GM21423 (cell line): ENCODE data around the gene OR9Q1.
"Not testable (repeated sequence)": the region's sequence is repeated elsewhere in the genome, so short reads cannot be mapped to it uniquely, and the experiment has no call there.

ENCODE experiments used
- ATAC-seq: cut with Tn5 transposase; IDR thresholded peaks from one replicate; pipeline ENCODE4 v1.9.1; 2021; ENCODE audit warnings: mild to moderate bottlenecking, moderate library complexity; ENCODE audit not compliant: unreplicated experiment

The OR9Q1 gene

DNA sequence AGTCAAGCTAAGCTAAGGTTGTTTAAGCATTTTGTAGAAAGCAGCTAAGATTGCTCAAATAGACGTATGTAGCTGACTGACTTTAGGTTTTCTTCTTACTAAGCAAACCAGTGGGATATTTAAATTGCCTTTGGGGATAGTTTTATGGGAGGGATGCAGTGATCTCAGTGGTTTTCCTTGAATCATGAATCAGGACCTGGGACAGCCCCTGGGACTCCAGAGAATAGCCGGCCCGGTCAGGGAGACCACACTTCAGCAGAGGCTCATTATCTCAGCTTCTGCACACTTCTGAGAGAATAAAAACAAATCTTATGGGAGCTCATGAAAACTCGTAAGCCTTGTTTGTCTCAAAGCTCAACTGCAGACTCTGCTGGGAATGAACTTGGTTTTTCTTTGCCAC is 101.8 kb downstream of the OR9Q1 start, which contains the start of gene OR9I1:
Gene OR9I1, minus strand, starts transcription at position 62 of the 400 bp plus-strand sequence. CDS start 6,086 bp downstream, outside the sequence.
- ATAC-seq, result no peak

DNA sequence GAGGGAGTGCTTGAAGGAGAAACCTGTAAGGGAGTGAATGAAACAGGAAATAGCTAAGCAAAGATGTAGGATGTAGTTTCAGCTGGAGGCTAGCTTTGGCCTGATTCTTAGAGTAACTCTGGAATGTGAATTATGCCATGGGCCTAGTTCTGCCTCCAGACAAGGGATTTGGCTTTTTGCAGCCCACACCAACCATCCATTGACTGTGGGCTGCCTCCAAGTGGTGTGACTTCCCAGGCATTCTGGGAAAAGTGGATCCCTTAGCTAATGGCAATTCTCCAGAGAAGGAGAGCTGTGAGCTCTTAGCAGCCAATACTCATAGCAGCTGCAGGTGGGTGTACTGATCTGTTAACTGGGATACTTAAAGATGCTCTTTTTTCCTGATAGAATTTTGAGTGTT is 103.7 kb downstream of the OR9Q1 start:
- no peak for ATAC-seq

DNA sequence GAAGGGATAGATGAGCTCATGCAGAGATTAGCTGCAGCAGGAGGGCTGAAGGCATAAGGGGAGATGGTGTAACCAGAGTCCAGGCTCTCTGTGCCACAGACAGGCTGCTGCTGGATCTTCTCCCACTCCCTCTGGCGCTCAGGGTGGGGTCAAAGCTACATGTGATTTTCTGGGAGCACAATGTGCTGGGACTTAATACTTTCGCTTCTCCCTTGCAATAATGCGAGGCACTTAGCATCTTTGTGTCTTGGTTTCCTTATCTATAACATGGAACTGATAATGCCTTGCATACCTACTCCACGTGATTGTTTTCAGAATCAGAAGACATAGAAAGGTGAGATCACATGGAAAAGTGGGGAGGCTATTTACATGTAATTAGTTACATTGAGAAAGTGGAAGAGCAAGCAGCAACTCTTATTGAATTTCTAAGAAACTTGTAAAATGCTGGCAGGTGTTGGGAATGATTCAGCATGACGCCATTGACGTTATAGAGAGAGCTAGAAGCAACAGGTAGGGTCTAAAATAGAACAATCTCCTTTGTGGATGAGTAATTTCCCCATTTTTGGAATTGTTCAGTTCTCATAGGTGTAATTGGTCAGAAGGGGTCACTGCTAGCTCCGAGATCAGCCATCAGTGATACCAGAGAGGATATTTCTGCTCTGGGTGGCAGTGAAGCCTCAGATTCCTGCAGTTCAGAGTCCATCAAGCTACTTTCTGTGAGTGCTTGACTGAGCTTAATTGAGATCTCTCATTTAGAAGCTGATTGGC is 109.8 kb downstream of the OR9Q1 start:
- ATAC-seq, result no peak

DNA sequence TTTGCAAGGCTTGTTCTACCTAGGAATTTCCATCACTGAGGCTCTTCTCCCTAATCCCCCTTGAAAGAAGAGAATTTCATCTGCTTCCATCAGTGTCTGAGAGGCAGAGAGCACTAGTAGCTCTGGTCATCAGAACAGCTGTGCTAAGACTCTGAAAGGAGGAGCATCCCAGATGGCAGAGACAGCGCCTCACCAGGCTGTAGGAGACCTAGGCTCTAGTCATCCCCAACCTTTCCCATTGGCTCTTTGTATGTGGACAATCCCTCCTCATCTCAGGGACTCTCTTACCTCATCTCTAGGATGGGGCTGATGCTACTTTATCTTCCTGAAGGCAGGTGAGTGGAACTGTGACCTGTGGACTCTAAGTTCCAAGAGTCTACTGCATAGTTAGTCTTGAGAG is 110.5 kb downstream of the OR9Q1 start:
- ATAC-seq, result no peak

DNA sequence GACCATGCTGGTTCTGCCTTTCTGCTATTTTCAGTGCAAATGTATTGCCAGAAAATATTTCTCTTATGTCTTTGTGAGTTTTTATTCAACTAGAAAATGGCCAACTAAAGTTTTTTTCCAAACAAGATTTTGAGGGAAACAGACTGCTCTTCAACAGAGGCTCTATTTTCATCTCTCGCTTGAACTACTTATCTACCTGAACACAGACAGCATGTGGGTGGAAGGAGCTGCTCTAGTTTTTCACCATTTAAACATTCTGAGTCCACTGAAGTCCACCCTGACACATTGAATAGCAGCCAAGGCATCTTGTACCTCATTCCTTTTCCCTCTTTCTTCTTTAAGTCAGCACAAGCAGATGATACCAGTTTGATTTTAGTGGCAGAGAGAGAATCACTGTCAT is 111.5 kb downstream of the OR9Q1 start:
- no peak for ATAC-seq

DNA sequence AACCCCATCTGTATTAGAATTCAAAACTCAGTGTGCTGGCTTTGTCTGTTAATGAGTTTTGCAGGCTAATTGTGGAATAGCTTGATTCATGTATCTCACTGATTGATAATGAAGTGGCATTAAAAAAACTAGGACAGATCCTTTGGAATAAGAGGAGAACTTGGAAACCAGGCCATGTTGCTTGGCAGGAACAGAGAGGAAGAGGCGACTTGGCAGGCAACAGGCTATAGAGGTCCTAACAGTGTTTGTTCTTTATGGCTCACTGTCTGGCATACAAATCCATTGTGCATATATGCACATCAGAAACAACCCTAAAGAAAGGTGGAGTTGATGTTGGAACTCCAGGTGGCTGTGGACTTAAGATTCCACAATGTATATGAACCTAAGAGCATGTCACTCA is 119.1 kb downstream of the OR9Q1 start:
- ATAC-seq, result no peak

DNA sequence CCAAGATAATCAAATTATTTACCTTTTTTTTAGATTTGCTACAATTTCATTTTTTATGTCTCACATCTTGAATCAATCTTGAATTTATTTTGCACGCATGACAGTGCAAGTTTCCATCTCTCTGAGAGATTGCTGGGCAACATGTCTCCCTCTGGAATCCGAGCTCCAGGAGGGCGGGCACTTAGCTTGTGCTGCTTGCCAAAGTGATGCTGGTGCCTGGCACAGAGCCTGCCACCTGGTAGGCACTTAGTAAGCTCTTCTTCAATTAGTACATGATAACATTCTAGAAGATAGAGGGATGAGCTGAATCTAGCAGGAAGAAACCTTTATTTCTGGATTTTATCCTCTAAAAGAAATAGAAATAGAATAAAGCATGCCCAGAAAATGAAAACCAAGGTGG is 129.1 kb downstream of the OR9Q1 start:
- no peak for ATAC-seq

DNA sequence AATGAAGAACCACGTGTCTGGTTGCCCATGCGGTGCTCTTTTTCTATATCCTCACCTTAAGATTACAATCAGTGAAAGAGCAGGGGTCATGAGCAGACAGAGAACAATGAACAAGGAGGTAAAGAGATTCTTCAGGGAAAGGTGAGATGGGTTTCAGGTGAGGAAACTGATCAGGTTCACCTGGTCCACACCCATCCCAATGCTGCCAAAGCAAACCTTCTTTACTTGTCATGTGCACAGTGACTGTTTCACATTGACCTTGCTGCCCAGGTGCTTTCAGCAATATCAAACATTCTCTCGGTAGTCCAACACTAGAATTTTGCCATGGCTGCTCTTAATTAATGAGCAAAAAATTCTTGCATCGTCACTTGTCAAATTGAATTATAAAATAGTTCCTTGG is 140.7 kb downstream of the OR9Q1 start:
- no peak for ATAC-seq

DNA sequence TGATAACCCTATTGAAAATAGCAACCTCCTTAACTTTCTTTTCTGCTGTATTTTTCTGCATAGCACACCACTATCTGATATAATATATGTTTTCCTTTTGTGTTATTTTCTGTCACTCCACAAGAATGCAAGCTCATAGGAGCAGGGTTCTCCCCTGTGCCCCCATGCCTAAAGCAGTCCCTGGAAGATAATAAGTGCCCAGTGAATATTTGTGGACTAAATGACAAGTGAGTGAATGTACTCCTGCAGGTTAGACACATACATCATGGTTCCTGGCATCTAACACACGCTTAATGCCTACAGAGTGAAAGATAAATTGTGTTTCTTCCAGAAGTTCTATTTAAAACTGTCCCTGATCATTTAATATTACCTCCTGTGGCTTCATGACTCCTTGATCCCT is 141.3 kb downstream of the OR9Q1 start:
- ATAC-seq, result no peak

DNA sequence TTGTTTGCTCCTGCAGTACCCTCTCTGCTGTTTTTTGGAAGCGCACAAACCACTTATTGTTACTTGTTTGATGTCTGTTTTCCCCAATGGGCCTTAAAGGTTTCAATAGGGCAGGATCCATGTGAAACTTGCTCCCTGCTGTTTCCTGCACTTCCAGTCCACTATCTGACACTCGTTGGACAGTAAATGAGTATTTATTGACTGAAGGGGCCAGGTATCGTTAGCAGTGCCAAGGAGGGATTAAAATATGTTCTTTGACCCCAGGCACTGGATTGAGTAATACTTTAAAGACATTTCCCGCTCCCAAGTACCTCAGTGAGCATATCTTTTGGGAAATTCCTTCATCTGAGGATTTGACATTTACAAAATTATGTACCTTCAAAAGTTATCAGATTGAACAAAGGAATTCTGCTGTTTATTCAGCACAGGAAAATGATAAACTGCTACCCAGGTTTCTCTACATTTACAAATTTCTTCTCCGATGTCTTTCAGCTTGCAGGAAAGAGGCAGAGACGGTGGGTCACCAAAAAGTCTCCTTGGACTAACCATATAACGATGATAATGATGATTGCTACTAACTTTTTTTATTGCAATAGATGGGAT is 141.9 kb downstream of the OR9Q1 start:
- no peak for ATAC-seq

DNA sequence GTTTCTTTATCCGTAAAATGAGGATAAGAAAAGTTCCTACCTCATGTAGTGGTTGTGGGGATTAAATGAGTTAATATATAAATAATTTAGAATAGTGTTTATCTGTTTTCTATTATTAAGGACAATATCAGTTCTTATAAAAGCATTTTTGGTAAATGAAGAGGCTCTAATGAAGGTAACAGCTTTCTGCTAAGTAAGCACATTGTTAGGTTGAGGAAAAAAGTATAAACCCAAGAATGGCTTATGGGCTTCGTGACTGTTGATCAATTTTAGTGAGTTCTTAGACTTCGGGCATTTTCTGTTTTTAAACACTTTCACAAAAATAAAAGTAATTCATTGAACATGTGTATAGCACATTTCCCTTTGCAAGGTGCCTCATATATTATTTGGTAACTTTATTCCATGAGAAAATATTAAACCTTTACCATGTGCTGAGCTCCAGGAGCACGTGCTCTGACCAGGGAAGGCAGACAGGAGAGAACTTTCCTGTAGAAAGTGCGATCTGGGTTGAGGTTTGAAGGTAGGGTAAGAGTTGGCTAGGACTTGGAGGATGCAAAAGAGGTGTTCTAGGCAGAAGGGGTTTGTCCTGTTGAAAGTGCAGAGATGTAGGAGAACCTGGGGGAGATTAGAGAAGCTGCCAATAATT is 153.9 kb downstream of the OR9Q1 start:
- no peak for ATAC-seq

DNA sequence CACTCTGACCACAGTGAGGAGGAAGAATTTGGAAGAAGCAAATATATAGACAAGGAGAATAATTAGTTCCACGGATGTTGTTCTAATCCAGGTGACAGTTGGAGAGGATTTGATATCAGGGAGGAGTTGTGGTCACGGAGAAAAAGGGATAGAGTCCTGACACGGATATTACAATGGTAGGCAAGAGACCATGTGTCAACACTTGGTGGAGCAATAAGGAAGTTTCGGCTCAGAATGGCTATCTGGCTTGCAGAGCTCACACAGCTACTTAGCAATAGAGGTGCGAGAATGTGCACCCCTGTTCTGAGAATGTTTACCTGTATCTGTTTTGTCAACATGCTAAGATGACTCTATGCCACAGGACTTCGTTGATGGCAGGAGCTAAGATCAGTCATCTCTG is 154.8 kb downstream of the OR9Q1 start:
- ATAC-seq, result no peak

DNA sequence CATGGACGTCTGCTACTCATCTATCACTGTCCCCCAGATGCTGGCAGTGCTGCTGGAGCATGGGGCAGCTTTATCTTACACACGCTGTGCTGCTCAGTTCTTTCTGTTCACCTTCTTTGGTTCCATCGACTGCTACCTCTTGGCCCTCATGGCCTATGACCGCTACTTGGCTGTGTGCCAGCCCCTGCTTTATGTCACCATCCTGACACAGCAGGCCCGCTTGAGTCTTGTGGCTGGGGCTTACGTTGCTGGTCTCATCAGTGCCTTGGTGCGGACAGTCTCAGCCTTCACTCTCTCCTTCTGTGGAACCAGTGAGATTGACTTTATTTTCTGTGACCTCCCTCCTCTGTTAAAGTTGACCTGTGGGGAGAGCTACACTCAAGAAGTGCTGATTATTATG is 156.0 kb downstream of the OR9Q1 start:
- no peak for ATAC-seq

DNA sequence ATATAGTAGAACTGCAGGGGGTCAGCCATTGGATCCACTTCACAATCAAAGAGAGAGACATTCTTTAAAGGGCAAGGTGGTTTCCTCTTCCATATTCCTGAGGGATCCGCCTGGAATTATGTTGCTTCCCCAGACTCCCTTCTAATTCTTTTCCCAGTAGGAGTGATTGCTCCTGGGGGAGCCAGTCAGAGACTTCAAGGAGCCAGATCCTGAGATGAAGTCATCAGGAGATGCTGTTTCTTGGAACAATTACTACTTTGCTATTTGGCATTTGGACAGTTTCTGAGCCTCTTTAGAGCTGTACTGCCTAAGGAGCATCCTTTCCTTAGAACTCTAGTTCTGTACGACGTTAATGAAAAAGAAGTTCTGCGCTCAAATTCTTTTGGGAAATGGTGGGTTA is 163.3 kb downstream of the OR9Q1 start:
- ATAC-seq, result no peak

DNA sequence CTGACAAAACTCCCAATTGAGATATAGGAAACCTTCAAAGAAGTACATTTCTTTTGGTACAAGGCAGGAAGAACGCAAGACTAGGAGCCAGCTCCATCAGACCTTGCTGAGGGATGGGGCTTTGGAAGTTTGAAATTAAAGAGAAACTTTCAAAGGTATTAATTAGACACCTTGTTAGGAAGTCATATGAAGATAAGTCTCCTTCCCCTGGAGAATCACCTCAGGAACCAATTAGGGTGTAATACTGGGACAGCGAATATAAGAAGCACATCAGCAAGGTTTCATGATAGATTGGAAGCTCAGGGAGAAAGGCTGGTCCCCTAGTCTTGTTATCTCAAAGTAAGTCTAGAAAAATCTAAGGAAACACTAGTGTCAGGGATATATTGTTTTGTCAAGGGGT is 165.1 kb downstream of the OR9Q1 start, which contains the start of gene OR9Q2:
Gene OR9Q2, plus strand, starts transcription at position 301 of the 400 bp plus-strand sequence. CDS start 1,421 bp downstream, outside the sequence.
- ATAC-seq, result no peak

DNA sequence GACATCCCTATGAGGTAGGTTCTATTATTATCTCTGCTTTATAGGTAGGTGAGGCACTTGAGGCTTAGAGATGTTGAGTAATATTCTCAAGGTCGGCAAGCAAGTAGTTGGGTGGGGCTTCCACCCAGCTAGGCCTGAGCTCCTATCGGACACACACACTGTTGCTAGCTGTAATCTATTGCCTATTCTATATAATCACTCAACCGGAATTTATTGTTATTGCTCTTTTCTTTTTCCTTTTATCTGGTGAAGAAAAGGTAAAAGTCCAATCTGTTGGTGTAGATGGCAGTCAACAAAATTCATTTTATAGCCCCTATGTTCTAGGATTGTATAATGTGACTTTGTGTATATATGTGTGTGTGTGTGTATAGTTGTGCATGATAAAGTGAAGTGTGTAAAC is 168.5 kb downstream of the OR9Q1 start:
- ATAC-seq, result no peak

DNA sequence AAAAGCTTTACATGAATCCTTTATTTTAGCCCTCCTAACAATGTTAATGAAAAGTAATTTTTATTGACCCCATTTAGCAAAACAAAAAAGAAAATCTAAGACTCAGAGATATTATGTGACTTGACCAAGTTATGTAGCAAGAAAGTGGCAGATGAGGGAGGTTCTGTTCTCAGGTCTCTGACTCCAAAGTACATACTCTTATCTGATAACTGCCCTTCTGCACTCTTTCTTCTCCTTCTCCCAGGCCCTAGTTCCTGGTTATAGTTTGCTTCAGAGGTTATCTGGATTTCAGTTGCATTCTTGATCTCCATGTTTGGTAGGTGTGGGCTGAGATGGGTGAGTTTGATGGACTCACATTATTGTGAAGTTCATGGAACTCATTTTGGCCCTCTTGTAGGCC is 169.7 kb downstream of the OR9Q1 start:
- no peak for ATAC-seq

DNA sequence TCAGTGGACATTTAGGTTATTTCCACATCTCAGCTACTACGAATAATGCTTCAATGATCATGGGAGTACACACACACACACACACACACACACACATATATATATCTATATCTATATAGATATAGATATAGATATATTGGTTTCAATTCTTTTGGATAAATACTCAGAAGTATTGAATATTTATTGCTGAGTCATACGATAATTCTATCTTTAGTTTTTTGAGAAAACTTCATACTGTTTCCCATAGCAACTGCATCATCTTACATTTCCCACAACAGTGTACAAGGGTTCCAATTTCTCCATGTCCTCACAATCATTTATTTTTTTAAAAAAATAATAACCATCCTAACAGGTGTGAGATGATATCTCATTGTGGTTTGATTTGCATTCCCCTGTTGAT is 172.3 kb downstream of the OR9Q1 start:
- ATAC-seq, result no peak

DNA sequence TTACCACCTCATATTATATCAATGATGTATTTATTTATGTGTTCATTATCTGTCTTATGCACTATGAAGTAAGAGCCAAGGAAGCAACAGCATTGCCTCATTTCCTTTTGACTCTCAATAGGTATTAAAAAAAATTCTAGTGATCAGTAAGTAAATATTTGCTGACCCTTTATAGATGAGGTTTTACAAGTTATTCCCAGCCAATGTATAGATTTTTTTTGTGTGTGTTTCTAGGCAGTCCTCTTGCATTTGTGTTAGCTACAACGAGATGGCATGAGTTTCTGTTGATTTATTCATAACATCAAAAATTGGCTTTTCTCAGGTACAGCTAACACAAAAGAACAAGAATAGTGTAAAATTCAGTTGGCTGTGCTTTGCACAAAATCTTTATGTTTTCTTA is 175.6 kb downstream of the OR9Q1 start:
- ATAC-seq, result no peak

DNA sequence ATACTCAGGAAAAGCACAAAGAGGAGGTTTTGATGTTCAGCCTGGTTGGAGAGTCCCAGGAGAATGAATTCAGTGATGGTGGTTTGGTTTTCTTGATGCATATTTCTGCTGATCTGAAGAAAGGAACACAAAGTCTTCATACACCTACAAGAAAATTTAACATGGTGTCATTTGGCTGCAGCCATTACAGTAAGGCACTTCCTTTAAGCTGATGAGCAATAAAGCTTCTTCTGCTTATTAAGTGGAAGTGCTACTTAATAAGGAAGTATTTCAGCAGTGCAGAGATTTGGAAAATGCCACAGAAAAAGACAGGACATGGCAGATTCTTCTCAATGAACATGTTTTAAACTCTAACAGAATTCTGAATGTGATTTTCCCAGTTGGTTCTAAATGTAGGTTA is 180.4 kb downstream of the OR9Q1 start, which contains the start of gene OR1S2:
Gene OR1S2, minus strand, starts transcription at position 101 of the 400 bp plus-strand sequence. Its CDS starts 0 bp downstream, at position 101.
- no peak for ATAC-seq

DNA sequence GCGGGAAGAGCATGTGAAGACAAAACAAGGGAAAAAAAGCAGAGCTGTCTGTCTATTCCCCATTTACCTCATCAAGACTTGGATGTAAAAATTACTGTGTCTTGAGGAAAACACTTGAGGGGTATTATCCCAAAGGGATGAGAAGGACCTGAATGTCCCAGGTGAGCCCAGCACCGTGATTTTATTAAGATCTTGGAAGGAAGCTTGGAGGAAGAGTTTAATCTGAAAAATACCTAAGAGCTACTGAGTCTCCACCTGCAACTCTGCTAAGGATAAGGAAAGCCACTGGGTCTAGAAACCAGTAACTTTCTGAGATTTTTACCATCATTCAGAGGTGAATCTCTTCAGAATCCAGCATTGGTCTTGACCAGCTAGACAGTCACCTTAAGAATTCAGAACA is 188.7 kb downstream of the OR9Q1 start, which contains the start of gene OR1S1:
Gene OR1S1, plus strand, starts transcription at position 301 of the 400 bp plus-strand sequence.
- not testable (repeated sequence) for ATAC-seq

DNA sequence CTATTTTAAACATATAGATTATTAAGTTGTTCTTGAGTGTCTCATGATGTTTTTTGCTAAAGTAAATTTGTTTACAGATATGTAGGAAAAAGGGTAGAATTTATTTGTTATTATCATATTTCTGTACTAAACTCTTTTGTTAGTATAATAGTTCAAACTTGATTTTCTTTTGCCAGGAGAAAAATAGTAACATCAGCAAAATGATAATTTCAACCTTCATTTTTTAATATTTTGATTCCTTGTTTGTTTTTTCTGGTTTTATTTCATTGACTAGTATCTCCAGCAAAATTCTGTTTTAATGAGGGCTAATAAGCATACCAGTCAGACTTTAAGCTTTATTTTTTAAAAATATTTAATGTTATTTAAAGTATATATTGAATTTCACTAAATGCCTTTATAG is 192.8 kb downstream of the OR9Q1 start:
- no peak for ATAC-seq
